DMS 273 (cell line): ENCODE data around the gene NLGN1.
A peak's percentile ranks its signal among the peaks of the same experiment; 100 is the strongest.

Experiments
- DNase-seq: peaks from one replicate; lab custom pipeline; 2025; ENCODE audit not compliant: unreplicated experiment; lab: John Stamatoyannopoulos, UW

Gene NLGN1

GRCh38 chr3:173893835-173894234 is 496.3 kb downstream of the NLGN1 start:
- no peak for DNase-seq

- DNase-seq, result no peak
These were observed 500.1 kb downstream of the NLGN1 start for GRCh38 chr3:173897631-173898030.

DNA sequence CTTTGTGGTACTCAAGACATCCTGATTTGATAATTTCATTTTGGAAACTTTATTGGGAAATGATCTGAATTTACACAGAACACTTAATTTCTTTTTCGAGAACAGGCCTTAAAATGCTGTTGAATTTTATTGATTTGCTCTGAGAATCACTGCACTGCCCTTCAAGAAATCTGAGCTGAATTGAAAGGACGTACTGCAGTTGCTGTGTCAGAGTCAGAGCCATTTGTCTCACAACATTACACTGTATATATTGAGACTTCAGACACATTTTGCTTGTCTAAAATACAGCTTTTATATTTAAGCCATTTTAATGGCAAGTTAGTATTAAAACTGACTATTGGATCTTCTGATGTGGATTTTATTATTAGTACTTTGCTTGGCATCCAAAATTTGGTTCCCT is 504.1 kb downstream of the NLGN1 start:
- no peak for DNase-seq

DNA sequence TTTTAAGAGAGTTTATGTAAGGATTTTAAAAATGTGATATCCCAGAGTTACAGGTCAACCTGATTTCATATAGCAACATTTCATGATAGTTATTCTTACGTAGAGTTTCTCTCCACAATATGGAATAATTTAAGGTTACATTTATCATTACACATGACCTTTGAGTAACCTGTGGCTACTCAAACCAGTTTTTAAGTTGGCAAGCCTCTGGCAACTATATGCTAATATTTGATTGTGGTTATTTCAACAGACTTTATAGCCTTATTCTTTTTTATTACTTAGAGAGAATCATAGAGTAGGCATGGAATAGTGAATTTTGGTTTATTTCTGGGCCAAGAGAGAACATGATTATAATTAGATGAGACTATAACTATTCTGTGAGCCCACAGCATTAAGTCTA is 504.9 kb downstream of the NLGN1 start:
- no peak for DNase-seq

GRCh38 chr3:173902871-173903270 is 505.3 kb downstream of the NLGN1 start:
- DNase-seq, result no peak

DNA sequence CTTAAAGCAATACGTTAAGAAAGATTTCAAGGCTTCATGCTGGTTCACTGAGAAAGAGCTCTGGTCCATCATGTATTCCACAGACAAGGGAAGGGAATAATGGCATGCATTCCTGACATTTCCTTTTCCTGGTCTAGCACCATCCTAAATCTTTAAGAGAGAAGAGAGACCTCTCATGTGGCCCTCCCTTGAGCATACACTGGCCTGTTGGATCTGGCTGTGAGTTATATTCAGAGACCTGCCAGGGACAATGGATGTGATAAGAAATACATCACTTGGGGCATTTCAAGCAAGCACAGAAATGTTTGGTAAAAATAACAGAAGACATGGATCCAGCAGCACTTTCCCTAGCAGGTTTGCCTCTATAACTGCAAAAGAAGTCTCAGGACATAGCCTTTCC is 507.8 kb downstream of the NLGN1 start:
- DNase-seq, result no peak

DNA sequence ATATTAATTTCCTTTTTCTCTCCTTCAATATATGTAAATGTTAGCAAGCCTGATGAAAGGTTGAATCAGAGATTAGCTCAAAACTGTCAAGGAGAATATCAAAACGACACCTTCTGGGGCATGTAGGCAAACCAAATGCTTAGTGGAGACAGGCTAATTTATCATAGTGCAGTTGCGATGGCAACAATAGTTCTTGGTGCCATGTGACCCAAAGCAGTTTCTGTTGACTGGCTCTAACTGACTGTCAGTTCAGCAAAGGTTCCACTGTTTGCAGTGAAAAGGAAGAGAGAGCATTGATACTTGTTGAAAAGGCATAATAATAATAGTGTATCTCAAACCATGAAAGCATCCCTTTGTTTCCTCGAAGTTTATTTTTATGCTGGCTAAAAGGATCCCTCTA is 513.9 kb downstream of the NLGN1 start:
- DNase-seq, result peak; percentile 16

DNA sequence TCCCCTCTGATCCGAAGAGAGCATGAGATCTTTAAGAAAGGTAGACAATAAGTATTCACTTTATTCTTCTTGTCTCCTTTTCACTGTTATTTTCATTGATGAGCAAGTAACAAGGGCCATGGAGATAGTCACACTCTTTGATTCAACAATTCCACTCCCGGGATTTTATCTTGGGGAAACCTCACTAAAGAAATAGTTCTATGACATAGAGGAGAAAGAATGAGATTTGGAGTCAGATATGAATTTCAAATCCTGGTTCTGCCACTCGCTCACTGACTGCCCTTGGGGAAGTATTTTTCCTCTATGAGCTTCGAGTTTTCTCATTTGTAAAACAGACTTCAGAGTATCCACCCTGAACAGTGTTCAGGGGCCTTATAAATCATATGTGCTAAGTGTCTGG is 514.6 kb downstream of the NLGN1 start:
- no peak for DNase-seq

DNA sequence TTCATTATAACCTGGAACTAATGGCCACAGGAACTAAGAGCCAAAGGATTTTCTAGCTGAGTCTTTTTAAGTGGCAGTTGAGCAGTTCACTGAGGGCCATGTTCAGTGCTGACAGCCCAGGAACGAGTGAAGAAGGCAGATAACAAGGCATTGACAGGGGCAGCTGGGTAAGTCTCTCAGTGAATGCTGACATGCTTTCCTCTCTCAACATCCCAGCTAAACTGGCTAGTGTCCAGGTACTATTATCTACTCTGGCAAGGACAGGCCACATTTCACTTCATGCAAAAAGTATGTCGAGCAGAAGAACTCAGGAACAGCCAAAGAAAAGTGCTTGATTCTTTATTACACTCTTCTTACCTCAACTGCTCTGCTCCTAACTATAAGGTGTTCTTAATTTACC is 515.9 kb downstream of the NLGN1 start:
- peak; percentile 66 for DNase-seq

GRCh38 chr3:173913974-173914421 is 516.5 kb downstream of the NLGN1 start:
- peak; percentile 19 for DNase-seq

DNA sequence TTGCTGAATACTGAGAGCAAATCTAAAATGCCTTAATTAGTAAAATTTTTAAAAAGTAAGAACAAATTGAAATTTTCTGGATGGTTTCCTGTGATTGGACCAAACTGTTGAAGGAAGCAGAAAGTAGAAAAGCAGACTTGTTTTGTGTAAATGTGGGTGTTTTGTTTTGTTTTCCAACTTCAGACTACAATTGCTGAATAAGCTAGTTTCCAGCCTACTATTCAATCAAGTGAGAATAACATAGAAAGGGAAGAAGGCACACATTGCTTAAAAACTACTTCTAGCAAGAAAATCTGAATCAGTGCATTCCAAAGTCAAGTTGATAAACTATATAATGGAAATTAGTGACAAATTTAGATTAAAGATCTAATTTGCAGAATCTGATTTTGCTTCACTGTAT is 519.3 kb downstream of the NLGN1 start:
- no peak for DNase-seq

DNA sequence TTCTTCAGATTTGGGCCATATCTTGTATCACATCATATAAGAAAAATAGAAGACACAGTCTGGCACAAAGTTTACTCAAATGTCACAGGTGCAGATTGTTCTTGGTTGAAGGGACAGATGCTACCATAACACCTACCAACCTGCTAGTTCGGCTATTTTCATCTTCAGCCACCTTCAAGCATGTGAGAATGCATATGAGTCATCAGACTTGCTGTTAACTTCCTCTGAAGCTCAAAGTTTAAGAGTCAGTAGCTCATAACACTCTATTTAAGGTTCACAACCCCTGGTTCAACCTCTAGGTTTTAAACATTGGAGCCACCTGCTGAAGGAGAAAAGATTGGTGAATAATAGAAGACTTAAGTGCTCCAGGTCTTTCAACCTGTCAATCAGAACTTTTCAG is 522.8 kb downstream of the NLGN1 start:
- no peak for DNase-seq

GRCh38 chr3:173921732-173922131 is 524.2 kb downstream of the NLGN1 start:
- no peak for DNase-seq

GRCh38 chr3:173923204-173923603 is 525.7 kb downstream of the NLGN1 start:
- DNase-seq, result no peak

- DNase-seq, result no peak
These were observed 532.7 kb downstream of the NLGN1 start for GRCh38 chr3:173930251-173930650.

- peak; percentile 57 for DNase-seq
These were observed 535.1 kb downstream of the NLGN1 start for GRCh38 chr3:173932624-173933023.

GRCh38 chr3:173933113-173933512 is 535.6 kb downstream of the NLGN1 start:
- DNase-seq, result no peak

GRCh38 chr3:173936316-173936715 is 538.8 kb downstream of the NLGN1 start:
- DNase-seq, result peak; percentile 49

DNA sequence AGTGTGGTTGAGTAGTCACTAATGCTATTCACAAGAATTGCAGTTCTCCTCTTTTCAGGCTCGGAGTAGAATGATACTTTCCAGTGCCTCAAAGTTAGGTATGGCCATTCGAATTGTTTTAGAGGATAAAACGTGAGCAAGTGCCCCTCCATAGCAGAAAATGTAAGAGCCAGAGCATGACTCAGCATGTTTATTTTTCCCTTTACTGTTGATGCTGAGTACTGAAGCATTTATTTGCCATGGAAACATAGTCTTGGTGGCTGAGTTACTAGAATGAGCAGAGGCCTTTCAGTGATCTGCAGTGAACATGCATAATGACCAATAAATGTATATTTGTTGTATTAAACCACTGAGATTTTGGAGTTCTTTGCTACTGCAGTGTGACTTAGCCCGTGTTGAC is 540.6 kb downstream of the NLGN1 start:
- DNase-seq, result peak; percentile 17

DNA sequence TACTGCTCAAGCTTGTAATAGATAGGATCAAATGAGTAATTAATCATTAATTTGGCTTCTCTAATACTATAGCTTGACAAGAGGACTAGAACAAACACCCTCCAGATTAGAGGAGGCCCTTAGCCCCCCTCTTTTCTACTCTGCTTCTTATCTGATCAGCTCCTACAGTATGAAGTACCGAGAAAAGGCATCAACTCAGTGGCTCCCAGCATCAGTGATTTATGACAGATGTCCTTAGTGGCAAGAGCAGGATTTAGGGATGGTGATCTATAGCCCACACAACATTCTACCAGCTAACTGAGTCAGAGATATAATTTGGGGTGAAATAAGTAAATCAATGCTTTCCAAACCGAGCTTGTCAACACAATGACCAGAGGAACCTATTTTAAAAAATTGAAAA is 541.1 kb downstream of the NLGN1 start:
- DNase-seq, result no peak

DNA sequence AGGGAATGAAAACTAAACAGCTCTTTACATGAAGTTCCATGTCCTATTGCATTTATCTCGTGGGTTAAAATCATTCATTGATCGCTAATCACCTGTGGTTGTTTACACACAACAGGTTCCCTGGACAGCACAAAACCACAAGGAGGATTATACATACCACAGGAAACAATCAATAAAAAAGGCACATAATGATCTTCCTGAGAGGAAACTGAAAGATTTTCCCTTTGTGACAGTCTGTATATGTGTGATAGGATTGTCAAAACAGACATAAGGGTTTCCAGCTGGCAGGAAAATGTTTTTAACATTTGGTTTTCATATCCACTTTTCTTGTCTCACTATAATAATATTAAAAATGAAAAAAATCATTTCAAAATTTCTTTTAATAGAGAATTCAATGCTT is 541.8 kb downstream of the NLGN1 start:
- no peak for DNase-seq

DNA sequence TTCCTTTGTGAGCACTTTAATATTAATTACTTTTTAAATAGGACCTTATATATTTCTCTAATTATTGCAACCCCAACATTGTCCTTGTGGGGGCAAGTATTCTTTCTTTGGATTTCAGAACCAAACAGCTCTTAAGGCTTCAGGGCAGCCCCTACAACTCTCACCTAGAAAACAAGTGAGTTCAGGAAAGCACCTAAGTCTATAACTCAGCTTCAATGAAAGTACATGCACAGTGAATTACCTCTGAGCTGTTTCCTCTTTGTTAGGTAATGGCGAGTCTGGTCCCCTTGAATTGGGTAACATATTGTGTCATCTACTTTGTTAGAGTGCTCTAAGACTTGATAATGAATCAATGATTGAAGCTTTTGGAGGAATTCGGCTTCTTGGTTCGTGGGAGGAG is 545.7 kb downstream of the NLGN1 start:
- DNase-seq, result no peak

- no peak for DNase-seq
These were observed 547.6 kb downstream of the NLGN1 start for GRCh38 chr3:173945170-173945569.

DNA sequence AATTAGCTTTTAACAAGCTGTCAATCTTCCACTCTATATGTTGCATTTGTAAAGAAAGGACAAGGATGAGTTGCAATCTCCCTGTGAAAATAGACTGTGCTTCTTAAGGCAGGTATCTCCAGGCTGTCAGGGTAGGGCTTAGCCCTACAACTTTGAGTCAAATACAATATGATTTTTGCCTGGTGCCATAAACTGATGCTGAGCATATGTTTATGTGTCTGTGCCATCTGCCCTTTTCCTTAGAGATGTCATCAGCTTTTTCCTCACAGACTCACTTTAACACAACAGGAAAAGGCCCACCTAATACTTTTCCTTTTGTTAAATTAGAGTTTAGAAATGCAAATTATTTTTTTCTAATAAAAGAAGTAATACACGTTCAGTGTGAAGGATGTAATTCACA is 548.3 kb downstream of the NLGN1 start:
- peak; percentile 47 for DNase-seq
